ENCODE results near the gene ADAT3.

The ADAT3 gene

GRCh38 chr19:1862068-1862423 is 43.2 kb upstream of the ADAT3 start:
- TF ChIP-seq, protein P1, sequence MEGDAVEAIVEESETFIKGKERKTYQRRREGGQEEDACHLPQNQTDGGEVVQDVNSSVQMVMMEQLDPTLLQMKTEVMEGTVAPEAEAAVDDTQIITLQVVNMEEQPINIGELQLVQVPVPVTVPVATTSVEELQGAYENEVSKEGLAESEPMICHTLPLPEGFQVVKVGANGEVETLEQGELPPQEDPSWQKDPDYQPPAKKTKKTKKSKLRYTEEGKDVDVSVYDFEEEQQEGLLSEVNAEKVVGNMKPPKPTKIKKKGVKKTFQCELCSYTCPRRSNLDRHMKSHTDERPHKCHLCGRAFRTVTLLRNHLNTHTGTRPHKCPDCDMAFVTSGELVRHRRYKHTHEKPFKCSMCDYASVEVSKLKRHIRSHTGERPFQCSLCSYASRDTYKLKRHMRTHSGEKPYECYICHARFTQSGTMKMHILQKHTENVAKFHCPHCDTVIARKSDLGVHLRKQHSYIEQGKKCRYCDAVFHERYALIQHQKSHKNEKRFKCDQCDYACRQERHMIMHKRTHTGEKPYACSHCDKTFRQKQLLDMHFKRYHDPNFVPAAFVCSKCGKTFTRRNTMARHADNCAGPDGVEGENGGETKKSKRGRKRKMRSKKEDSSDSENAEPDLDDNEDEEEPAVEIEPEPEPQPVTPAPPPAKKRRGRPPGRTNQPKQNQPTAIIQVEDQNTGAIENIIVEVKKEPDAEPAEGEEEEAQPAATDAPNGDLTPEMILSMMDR (IDR thresholded peaks at IDR 0.05; ENCODE audit: unreplicated experiment in 3 of 3): no peak

DNA sequence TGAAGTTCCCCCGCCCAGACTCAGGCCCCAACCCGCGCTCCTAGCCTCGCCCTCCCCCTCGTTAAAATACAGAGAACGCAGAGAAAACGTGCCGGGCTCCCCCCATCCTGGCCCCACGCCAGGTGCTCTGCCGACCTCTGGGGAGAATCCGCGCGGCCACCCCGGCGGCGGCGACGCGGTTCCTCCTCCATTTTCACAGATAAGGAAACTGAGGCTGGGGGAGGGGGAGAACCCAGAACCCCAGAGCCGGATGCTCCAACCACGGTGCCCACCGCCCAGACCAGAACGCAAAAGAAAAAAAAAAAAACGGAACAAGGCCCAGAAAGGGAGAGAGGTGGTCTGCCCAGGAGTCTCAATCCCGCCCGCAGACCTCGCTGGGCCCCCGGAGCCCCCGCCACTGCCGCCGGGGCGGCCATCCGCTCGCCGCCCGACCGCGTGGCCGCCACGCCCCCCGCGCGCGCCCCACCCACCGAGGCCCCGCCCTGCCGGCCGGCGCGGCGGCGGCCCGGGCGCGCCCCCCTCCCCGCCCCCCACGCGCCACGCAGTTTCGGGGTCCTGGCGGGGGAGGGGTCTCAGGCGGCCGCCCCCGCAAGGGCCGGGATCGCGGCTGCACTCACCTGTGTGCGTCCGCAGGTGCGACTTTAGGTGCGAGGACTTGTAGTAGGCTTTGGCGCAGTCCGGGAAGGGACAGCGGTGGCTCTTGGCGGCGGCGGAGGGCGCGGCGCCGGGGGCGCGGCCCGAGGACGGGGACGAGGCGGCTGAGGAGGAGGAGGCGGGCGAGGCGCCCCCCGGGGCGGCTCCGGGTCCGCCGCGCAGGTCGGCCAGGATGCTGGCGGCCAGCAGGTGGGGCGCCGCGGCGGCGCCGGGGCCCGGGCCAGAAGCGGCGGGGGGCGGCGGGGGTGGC is 42.5 kb upstream of the ADAT3 start:
- no peaks in the 10 kb centered on the region for H3K36me3 Mint-ChIP-seq (ENCODE audit: low read depth)
- H3K27ac Mint-ChIP-seq: peak overlapping the region; percentile 7 to 69 (median 32)
- H3K27me3 Mint-ChIP-seq (ENCODE audit: low read depth): peaks cover 10% of the 10 kb centered on the region
- H3K4me1 Mint-ChIP-seq: peaks cover 20% of the 10 kb centered on the region
- TF ChIP-seq, protein P1 (IDR thresholded peaks at IDR 0.05; ENCODE audit: unreplicated experiment in 3 of 3): no peak
- peak overlapping the region; percentile 85 to 91 (median 88) for H3K4me3 Mint-ChIP-seq
- H3K9me3 Mint-ChIP-seq: no peaks in the 10 kb centered on the region

More at GRCh38 chr19:1862068-1862423, 43.2 kb upstream of the ADAT3 start:
- Mint-ChIP-seq H3K27ac (peak overlapping the region; percentile 7 to 69 (median 32)), H3K27me3 (ENCODE audit: low read depth) (peaks cover 10% of the 10 kb centered on the region), H3K36me3 (ENCODE audit: low read depth) (no peaks in the 10 kb centered on the region), H3K4me1 (peaks cover 20% of the 10 kb centered on the region), H3K4me3 (peak overlapping the region; percentile 85 to 91 (median 88)), H3K9me3 (no peaks in the 10 kb centered on the region)

DNA sequence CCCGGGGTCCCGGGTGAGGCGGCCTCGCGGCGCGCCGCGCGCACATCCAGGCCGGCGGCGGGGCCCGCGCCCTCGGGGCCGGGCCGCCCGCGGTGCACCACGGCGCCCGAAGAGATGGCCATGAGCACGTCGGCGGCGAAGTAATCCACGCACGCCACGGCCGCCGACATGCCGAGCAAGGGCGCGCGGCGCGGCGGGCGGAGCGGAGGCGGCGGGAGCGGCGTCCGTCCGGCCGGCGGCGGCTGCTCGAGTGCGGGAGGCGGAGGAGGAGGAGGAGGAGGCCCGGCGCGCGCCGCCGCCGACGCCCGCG is 41.9 kb upstream of the ADAT3 start, which contains the start of gene KLF16:
Gene KLF16, minus strand, starts transcription at position 252 of the 310 bp plus-strand sequence. Its CDS starts 82 bp downstream, at position 170.
- Mint-ChIP-seq H3K36me3 (ENCODE audit: low read depth) (no peaks in the 10 kb centered on the region), H3K4me1 (peaks cover 20% of the 10 kb centered on the region), H3K4me3 (peak within 1 kb of the TSS; percentile 85 to 91 (median 88)), H3K27me3 (ENCODE audit: low read depth) (peaks cover 10% of the 10 kb centered on the region), H3K27ac (peak within 1 kb of the TSS; percentile 7 to 69 (median 32)), H3K9me3 (no peaks in the 10 kb centered on the region)
- TF ChIP-seq, protein P1 (IDR thresholded peaks at IDR 0.05; ENCODE audit: unreplicated experiment in 3 of 3): no peak

DNA sequence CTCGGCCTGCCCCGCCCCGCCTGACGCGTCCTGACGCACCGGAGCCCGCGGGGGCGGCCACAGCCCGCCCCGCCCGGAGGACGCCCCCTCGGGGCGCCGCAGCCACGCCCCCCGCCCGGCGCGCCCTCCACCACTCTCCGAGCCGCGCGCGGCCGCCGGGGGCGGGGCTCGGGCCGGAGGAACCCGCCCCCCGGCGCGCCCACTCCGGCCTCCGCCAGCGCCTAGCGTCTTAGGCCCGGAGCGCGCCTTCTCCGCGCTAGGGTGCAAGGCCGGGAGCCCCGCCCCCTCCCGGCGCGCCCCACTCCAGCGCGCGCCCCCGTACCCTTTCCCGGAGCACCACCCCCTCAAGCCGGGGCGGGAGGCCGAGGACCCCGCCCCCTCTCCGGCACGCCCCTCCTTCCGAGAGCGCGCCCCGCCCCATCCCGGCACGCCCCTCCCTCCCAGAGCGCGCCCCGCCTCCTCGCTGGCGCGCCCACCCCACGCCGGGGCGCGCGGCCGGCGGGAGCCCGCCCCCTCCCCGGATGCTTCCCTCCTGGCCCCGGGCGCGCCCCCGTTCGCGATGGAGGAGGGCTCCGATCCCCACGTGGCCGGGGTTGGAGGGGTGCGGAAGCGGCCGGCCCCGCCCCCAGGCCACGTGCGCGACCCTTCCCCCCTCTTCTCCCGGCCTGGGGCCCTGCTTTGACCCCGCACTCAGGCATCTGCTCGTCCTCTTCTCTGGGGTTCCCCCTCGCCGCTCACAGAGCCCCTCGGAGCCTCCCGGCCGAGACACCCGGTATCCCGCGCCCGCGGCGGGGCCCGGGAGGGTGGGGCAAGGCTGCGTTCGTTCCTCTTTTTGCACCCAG is 41.3 kb upstream of the ADAT3 start:
- Mint-ChIP-seq H3K27ac (no peak overlapping the region), H3K4me1 (peaks cover 20% of the 10 kb centered on the region), H3K4me3 (peak overlapping the region; percentile 75 to 79 (median 78)), H3K9me3 (no peaks in the 10 kb centered on the region), H3K27me3 (ENCODE audit: low read depth) (peaks cover 10% of the 10 kb centered on the region), H3K36me3 (ENCODE audit: low read depth) (no peaks in the 10 kb centered on the region)
- TF ChIP-seq, protein P1 (IDR thresholded peaks at IDR 0.05; ENCODE audit: unreplicated experiment in 3 of 3): no peak

GRCh38 chr19:1864480-1865171 is 40.6 kb upstream of the ADAT3 start:
- Mint-ChIP-seq H3K36me3 (ENCODE audit: low read depth) (no peaks in the 10 kb centered on the region), H3K9me3 (no peaks in the 10 kb centered on the region), H3K4me1 (peaks cover 14% of the 10 kb centered on the region), H3K27me3 (ENCODE audit: low read depth) (peaks cover 10% of the 10 kb centered on the region), H3K27ac (peak overlapping the region in 1 of 3 experiments; percentile 38), H3K4me3 (peak overlapping the region; percentile 75 to 79 (median 78))
- TF ChIP-seq, protein P1 (IDR thresholded peaks at IDR 0.05; ENCODE audit: unreplicated experiment in 3 of 3): peak; percentile 65 to 83 (median 71)

Measured in nephron (organoid).